Measurements from ENCODE around the gene PRPF39. TPM values are rescaled to one million over a fixed set of nuclear protein-coding genes. Genes with fewer than 3 reads are reported as not detected.

The PRPF39 gene
- polyA plus RNA-seq, 3 donors = 3.3 to 26.1 (median 5.4) TPM

- TF ChIP-seq CTCF (IDR thresholded peaks at IDR 0.05) = no peak
- no peak overlapping the region for H3K4me2 ChIP-seq (replicated peaks; ENCODE audit: extremely low read depth, low read length, poor library complexity, severe bottlenecking)
- no peak overlapping the region for H3K27ac ChIP-seq (ENCODE audit: low read depth in 1 of 2, low read length in 2 of 2)
- no peak overlapping the region for H3K4me3 ChIP-seq (replicated peaks in 1 of 3; ENCODE audit: low read depth in 2 of 3, low read length in 3 of 3)
- H3K4me1 ChIP-seq (ENCODE audit: control insufficient read depth in 1 of 2, insufficient read depth in 2 of 2, low read length in 2 of 2) = peaks cover 6 to 9% of the 10 kb centered on the region in 2 donors
- no peaks in the 10 kb centered on the region for H4K20me1 ChIP-seq (ENCODE audit: insufficient read depth, low read length)
- H3K9me3 ChIP-seq (replicated peaks in 1 of 2; ENCODE audit: control insufficient read depth in 1 of 2, insufficient read depth in 1 of 2, low read length in 2 of 2) = no peaks in the 10 kb centered on the region
- peaks cover 7% of the 10 kb centered on the region for H3K4me1 Mint-ChIP-seq
- no peak for DNase-seq
- H3K36me3 Mint-ChIP-seq = peaks cover 20 to 33% of the 10 kb centered on the region in 2 donors
- H3K27me3 Mint-ChIP-seq (ENCODE audit: low read depth in 3 of 3) = peaks cover 0 to 1% (median 0%) of the 10 kb centered on the region in 3 donors
- H3K36me3 ChIP-seq (replicated peaks in 1 of 2; ENCODE audit: control insufficient read depth in 1 of 2, insufficient read depth in 2 of 2, low read length in 2 of 2) = peaks cover 30 to 44% of the 10 kb centered on the region in 2 donors
- H3K79me2 ChIP-seq (ENCODE audit: insufficient read depth, low read length) = peaks cover 36% of the 10 kb centered on the region
- H3K27ac Mint-ChIP-seq = no peak overlapping the region
- no peak overlapping the region for H3K4me3 Mint-ChIP-seq
- no peaks in the 10 kb centered on the region for H3K27me3 ChIP-seq (ENCODE audit: control insufficient read depth in 2 of 2, insufficient read depth in 2 of 2, low read length in 2 of 2)
- intact Hi-C loops (cut with micrococcal nuclease) = no loop called here
- H3K9me3 Mint-ChIP-seq = peaks cover 0 to 2% (median 0%) of the 10 kb centered on the region in 7 donors
- no CpG with 5 or more reads among the region's 1 CpG for WGBS (ENCODE audit: insufficient coverage)
- no peak overlapping the region for H2AFZ ChIP-seq (ENCODE audit: insufficient read depth, low read depth, low read length, poor library complexity, severe bottlenecking)
- no peak overlapping the region for H3K9ac ChIP-seq (ENCODE audit: insufficient read depth, low read length, poor library complexity, severe bottlenecking)
Observed at GRCh38 chr14:45128963-45129629, 45.2 kb downstream of the PRPF39 start.

GRCh38 chr14:45133683-45134050, 49.8 kb downstream of the PRPF39 start:
- H3K27ac Mint-ChIP-seq = peak overlapping the region; percentile 92 to 98 (median 97)
- intact Hi-C loops (cut with micrococcal nuclease) = loop anchor here (2.0 to 5.0 kb wide), 4 partner anchors 51 to 236 kb away; partner anchors contain the start of genes MIS18BP1 (in 2 of the 2), PRPF39 (in 1 of the 2) and TOGARAM1 (in 1 of the 2)
- Histone ChIP-seq H3K79me2 (ENCODE audit: insufficient read depth, low read length) (peaks cover 62% of the 10 kb centered on the region), H3K9ac (ENCODE audit: insufficient read depth, low read length, poor library complexity, severe bottlenecking) (peak overlapping the region; percentile 82), H4K20me1 (ENCODE audit: insufficient read depth, low read length) (no peaks in the 10 kb centered on the region), H3K4me2 (replicated peaks; ENCODE audit: extremely low read depth, low read length, poor library complexity, severe bottlenecking) (peak overlapping the region; percentile 88), H3K4me1 (ENCODE audit: control insufficient read depth in 1 of 2, insufficient read depth in 2 of 2, low read length in 2 of 2) (peaks cover 19 to 28% of the 10 kb centered on the region in 2 donors), H3K4me3 (replicated peaks in 1 of 3; ENCODE audit: low read depth in 2 of 3, low read length in 3 of 3) (peak overlapping the region; percentile 59 to 99 (median 91)), H3K9me3 (replicated peaks in 1 of 2; ENCODE audit: control insufficient read depth in 1 of 2, insufficient read depth in 1 of 2, low read length in 2 of 2) (no peaks in the 10 kb centered on the region), H2AFZ (ENCODE audit: insufficient read depth, low read depth, low read length, poor library complexity, severe bottlenecking) (peak overlapping the region; percentile 99), H3K27me3 (ENCODE audit: control insufficient read depth in 2 of 2, insufficient read depth in 2 of 2, low read length in 2 of 2) (no peaks in the 10 kb centered on the region), H3K36me3 (replicated peaks in 1 of 2; ENCODE audit: control insufficient read depth in 1 of 2, insufficient read depth in 2 of 2, low read length in 2 of 2) (peaks cover 7 to 12% of the 10 kb centered on the region in 2 donors), H3K27ac (ENCODE audit: low read depth in 1 of 2, low read length in 2 of 2) (peak overlapping the region; percentile 73 to 87)
- peak overlapping the region; percentile 98 to 99 for H3K4me3 Mint-ChIP-seq
- no peaks in the 10 kb centered on the region for H3K27me3 Mint-ChIP-seq (ENCODE audit: low read depth in 3 of 3)
- no peak for TF ChIP-seq CTCF (IDR thresholded peaks at IDR 0.05)
- peaks cover 2 to 3% of the 10 kb centered on the region in 2 donors for H3K36me3 Mint-ChIP-seq
- 0% methylated on average over 5 of the region's 9 CpGs for WGBS (ENCODE audit: insufficient coverage)
- peaks cover 0 to 2% (median 0%) of the 10 kb centered on the region in 7 donors for H3K9me3 Mint-ChIP-seq
- no peak for DNase-seq
- peaks cover 28% of the 10 kb centered on the region for H3K4me1 Mint-ChIP-seq

Measured in CD14-positive monocyte (primary cell).